H1 (cell line): ENCODE data around the gene XRN2. TPM values are rescaled to one million over a fixed set of nuclear protein-coding genes. Genes with fewer than 3 reads are reported as not detected.

ENCODE experiments used
- BRCA1 ChIP-seq: IDR thresholded peaks from 2 replicates; pipeline ENCODE4 v1.6.1; 2012; ENCODE audit warnings: low read depth, low read length, improper control_type of control experiment
- CEBPB ChIP-seq: IDR thresholded peaks from 2 replicates; pipeline ENCODE4 v1.6.1; 2012; ENCODE audit warnings: low read depth, low read length
- CHD1 ChIP-seq: IDR thresholded peaks from 2 replicates; pipeline ENCODE4 v1.6.1; 2012; ENCODE audit warnings: low read depth, low read length, improper control_type of control experiment
- MAX ChIP-seq: IDR thresholded peaks from 2 replicates; pipeline ENCODE4 v1.6.1; 2012; ENCODE audit warnings: inconsistent platforms
- RAD21 ChIP-seq, 2 experiments: IDR thresholded peaks in 1 of 2; conservative IDR thresholded peaks in 1 of 2; 2 replicates each; pipeline ENCODE4 v1.6.1; 2011; ENCODE audit warnings: low read depth in 2 of 2, low read length in 2 of 2, improper control_type of control experiment in 1 of 2, inconsistent platforms in 1 of 2, mild to moderate bottlenecking in 1 of 2, moderate library complexity in 1 of 2
- TAF1 ChIP-seq: IDR thresholded peaks from 2 replicates; pipeline ENCODE4 v1.6.1; 2011; ENCODE audit warnings: mild to moderate bottlenecking, low read depth, low read length
- ZNF274 ChIP-seq: IDR thresholded peaks from 2 replicates; pipeline ENCODE4 v1.7.0; 2012; ENCODE audit warnings: low read length, borderline replicate concordance; ENCODE audit errors: extremely low read depth
- polyA plus RNA-seq, 7 experiments: library from polyadenylated mRNA; depleted of rRNA in 3 of 7; stranded (reverse) in 5 of 7; unstranded in 2 of 7; fragments of >200 nt in 5 of 7; fragments of 200-250 nt in 2 of 7; gene quantifications; 1 replicate in 5 of 7; 2 replicates in 1 of 7; 4 replicates in 1 of 7; pipeline versions ENCODE4 v1.2.1 to v1.2.3, GENCODE V29; 2011 to 2013; ENCODE audit warnings: missing spikeins in 2 of 7, mixed read lengths in 2 of 7
- total RNA-seq: library from RNA; stranded (reverse); fragmentation: NEBNext Ultra II Directional; extraction: Animal tissue kit (Norgen Biotek cat#: 25700); gene quantifications from 2 replicates; pipeline ENCODE4 v1.2.1, GENCODE V29; 2021

The XRN2 gene
- total and polyA plus RNA-seq, 2 of the 8 experiments (the other 6 are each of a cell fraction or from before 2014, with no cell fraction given), result 60.3 to 139 TPM

DNA sequence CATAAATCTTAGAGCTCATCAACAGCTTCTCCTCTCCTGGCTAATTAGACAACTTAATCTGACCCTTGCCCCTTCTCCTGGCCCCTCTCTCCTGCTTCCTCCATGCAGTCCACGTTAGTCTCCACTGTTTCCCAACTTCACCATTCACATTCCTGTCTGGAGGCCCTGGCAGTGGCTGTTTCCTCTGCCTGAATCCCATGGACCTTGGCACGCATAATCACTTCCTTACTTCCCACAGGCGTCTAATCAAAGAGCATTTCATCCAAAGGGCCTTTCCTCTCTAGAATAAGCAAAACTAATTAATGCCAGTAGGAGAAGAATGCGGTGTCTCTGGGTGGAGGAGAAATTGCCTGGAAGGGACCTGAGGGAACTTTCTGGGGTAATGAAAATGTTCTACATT, 16.4 kb upstream of the XRN2 start (continued):
- TF ChIP-seq MAX (no peak), ZNF274 (no peak), CEBPB (no peak), BRCA1 (no peak), RAD21 (IDR thresholded peaks at IDR 0.05 in 1 of 2, conservative IDR thresholded peaks at IDR 0.05 in 1 of 2; ENCODE audit: low read depth in 2 of 2, low read length in 2 of 2) (no peak), CHD1 (no peak), TAF1 (no peak)
